Activated naive CD4-positive, alpha-beta T cell (primary cell): Measurements from ENCODE around the gene NRXN3.

Experiments
- DNase-seq, 4 experiments: peaks; one replicate each; lab custom pipeline; 2025; lab: John Stamatoyannopoulos, UW

Gene NRXN3

DNA sequence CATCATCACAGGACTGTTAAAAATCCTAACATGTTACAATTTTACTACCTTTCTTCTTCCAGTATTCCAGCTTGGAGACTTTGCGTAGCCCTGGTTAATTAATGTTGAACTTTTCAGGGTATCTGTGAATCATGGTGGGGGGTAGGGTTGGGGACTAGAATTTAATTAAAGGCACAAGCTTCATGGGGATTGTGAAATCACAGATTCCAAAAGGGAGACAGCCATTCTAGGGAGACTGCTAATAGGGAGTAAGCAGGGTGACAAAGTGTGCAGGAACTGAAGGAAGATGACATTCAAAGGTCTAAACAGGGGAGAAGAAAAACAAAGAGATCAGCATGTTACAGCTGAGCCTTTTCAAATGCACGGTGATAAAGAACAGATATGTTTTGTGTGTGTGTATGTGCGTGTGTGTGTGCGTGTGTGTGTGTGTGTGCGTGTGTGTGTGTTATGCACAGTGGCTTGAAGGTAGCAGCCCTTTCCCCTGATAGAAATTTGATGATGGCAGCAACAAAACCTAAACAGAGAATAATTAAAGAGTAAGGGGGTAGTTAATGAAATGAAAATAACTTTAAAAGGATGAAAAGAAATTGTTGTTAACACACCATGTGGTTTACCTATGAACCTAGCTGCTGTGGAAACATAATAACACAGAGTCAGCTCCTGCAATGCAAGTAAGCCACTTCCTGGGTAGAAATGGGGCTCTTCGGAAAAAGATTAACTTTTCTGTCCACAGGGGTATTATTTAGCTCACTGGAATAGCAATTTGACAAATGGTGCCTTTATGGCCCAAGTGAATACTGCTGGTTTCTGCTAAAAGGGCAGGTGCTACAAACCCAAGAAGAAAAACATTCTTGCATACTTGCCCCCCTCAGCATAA is 1459.5 kb downstream of the NRXN3 start:
- DNase-seq, result no peak

DNA sequence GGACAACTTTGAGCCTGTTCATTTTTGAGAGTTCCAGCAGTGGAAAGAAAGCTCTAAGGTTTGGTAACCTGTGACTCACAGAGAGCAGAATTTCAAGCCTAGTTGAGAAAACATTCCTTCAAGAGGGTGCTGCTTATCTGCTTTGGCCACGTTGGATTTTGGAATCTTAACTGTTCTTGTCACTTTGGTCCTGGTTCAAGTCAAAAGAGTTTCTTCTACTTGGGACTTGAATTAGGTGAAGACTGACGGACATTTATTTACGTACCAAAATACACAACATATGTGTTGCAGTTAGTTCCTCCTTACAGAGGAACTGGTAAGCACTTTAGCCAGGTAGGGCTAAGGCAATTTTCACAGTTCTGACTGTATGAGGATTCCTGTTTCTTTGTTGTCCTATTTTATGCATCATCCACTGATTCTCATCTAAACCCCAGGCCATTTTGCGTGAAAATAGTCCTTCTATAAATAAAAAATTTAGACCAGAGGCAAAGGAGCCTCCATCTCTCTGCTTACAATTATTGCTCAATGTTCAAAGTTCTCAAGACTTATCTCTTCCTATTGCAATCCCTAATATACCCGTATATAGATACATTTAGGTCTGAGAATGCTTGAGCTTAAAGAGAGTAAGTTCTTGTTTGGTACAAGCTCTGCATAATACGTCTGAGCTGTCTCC is 1460.3 kb downstream of the NRXN3 start:
- DNase-seq, result no peak

DNA sequence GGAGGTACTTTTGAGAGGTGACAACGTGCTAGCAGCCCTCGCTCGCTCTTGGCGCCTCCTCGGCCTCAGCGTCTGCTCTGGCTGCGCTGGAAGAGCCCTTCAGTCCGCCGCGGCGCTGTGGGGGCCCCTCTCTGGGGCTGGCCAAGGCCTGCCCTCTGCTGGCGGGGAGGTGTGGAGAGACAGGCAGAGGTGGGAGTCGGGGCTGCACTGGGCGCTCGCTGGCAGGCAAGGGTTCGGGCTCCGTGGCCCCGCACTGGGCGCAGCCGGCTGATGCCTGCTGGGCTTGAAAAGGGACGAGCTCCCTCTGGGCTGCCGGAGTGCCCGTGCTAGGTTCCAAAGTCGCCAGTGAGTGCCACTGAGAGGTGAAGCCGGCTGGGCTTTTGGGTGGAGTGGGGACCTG is 1461.1 kb downstream of the NRXN3 start:
- no peak for DNase-seq

DNA sequence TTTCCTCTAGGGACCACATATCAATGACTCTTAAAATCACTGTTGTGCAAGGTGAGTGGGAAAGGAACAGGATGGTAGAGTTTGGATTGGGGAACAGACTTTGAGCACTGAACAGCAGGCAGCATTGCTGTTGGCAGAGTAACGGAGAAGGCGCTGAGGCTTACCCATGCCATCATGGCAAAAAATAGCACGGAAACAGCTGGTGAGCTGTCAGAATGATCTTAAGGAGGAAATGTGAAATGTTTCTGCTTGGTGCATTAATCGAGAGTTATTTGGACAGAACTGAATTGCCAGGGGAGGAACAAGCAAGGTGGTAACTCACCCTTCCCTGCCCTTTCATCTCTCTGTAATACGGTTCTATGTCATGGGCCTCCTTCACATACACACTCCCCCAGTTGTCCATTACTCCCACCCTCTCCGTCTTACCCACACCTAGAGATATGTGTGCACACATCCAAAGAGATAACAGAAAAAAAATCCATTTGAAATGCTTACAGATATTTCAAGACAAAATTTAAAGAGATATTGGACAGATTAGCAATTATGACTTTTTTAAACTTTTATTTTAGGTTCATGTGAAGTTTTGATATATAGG is 1468.6 kb downstream of the NRXN3 start:
- DNase-seq, result no peak

DNA sequence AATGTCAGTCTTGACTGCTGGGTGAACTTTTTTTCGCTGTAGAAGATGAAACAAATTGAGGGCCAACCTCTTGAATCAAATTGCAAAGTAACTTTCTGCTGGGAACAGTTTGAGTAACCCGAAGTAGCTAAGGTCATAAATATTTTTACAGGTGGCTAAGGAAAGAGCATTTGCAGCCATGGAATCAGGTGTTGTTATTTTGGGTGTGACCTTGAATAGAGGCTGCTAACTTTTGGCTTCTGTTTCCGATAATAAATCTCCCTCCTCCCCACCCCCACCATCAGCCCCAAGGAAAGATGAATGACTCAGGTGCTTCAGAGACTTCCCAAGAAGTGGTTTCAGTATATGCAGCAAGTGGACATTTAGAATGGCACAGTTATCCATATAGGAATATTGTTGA is 1469.4 kb downstream of the NRXN3 start:
- no peak for DNase-seq

DNA sequence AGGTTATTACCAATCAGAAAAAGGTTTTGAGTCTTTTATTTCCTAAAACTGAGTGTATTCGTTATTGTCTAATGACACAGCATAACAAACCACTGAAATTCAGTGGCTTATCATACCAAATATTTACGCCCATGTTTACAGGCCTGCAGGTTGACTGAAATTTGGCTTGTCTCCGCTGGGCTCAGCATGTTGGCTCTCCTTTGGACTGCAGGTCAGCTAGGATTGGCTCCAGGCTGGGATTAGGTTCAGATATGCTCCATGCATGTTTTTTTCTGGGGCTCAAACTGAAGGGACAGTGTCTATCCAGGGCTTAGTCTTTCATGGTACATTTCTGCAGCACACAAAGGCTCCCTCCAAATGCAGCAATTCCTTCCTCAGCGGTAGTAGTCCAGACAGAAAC is 1471.2 kb downstream of the NRXN3 start:
- DNase-seq, result no peak

DNA sequence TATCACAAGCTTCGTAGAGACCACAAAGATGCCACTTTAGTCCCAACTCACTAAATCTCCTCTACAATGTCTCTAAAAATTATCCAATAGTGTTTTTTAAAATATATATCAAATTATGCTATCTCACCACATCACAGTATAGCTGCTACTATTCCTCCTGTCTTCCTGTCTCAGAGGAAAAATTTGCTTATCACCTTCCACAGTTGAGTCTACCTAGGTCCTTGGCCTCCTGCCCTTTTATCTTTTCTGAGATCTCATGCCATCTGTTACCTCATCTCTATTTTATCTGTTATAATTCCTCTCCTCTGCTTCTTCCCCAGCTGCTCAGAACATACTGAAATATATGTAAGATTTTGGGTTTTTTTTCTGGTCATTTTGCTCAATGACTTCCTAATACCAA is 1473.0 kb downstream of the NRXN3 start:
- no peak for DNase-seq

DNA sequence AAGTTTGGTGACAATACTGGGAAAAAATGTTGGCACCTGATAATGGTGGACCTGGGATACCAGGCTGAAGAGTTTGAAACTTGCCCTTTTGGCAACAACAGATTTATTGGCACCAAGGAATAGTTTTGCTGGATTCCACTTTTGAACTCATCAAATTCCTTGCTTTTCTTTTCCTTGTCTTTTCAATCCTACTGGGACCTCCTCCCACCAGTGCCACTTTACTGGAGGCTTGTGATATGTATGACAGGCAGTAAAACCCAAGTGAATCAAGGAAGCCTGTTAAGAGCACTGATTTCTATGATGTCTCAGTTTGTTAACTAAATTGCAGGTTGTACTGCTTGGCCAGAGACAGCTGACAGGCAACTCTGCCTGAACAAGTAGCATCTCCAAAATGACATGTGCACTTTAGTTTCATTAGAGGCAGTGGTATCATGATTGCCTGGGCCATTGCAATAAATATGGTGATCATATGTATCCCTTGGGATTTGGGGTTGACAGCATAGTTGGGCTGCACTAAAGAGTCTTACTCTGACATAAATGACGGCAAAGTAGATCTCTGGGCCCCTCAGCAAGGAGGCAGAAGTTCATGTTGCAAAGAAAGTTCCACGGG is 1475.7 kb downstream of the NRXN3 start:
- no peak for DNase-seq

DNA sequence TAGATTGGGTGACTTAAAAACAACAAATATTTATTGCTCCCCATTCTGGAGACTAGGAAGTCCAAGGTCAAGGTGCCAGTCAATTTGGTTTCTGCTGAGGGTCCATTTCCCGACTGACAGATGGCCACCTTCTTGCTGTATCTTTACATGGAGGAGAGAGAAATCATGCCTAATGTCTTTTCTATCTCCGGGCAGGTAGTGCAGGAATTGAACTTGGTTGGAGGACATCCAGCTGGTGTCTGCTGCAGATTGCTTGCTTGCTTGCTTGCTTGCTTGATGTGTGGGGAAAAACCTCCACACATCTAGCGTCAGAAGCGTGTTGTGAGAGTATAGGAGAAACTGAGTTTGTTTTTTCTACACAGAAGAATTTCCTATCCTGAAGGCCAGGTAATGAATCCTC is 1479.7 kb downstream of the NRXN3 start:
- DNase-seq, result no peak

DNA sequence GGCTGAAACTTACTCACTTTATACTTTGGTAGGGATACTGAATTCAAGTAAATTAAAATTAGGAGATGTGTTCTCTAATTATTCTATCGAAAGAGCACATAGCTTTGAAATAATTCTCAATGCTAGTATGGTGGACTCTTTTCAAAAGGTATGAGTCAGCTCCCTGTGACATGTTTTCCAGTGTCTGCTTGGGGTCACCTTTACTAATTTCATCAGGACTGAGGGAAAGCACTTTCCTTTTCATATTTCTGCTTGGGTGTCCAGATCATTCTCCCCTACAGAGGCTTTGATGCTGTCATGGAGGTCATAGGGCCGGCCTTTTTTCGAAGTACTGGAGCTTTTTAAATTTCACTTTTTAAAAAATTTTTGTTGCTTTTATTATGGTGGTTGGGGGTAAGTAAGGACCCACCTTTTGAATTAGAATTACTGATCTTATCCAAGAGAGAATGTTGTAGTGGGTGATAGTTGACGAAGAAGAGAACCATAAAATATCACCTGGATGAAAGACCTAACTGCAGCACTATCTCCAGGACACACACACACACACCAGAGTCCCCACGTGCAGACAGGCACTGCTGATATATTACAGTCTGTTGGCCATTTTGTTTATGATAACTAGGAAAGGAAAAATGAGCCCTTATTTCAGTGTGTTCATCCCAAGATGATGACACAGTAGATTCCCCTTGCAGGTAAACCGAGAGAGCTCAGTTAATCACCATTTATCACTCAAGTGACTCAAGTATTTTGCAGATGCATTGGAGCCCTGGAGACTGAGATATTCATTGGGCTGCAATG is 1482.5 kb downstream of the NRXN3 start:
- DNase-seq, result no peak

DNA sequence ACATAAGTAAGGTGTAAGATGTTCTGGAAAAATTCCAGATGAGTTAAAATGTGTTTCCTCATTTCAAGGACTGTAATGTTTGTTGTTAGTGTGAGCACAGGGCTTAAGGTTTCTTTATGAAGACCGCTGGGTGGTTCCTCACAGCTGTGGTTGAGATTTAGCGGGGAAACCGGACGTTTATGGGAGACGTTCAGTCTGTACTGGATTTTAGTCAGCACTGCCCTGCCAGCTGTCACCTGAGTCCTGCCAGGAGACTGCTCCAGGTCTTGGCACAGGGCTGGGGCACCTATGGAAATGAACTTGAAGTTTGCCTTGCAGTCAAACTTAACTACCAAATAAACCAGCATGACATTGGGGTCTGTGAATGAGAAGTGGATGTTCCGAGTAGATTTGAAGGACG is 1485.9 kb downstream of the NRXN3 start:
- no peak for DNase-seq

DNA sequence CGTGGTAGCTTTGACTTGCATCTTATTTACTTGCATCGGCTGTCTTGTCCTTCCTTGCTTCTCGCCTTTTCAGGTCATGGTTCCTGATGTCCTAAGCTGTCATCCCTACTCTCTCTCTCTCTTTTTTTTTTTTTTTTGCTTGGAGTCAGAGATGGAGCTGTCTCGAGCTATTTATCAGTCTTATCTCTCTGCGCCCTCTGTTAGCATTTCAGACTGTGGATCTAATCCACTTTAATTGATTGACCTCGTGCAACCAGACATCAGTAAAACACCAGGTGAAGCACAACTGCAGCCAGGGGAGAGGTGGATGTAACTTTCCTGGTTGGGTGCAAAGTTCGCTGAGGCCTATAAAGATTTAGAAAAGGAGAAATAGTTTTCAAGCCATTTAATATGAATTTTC is 1486.3 kb downstream of the NRXN3 start:
- DNase-seq, result no peak

DNA sequence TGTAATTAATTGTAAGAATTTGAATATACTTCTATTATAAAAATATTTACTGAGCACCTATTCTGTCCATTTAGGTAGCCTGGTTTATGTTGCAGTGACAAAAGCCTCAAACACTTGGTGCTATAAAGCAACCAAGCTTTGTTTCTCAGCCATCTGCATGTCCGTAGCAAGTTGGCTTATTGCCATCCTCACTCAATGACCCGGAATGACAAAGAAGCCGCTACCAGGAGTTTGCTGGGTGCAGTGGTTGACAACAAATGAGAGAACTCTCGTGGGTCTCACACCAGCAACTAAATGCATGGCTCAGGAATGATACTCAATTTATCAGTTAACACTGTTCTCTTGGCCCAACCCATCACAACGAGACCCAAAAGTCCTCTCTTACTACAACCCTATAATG is 1488.0 kb downstream of the NRXN3 start:
- no peak for DNase-seq

DNA sequence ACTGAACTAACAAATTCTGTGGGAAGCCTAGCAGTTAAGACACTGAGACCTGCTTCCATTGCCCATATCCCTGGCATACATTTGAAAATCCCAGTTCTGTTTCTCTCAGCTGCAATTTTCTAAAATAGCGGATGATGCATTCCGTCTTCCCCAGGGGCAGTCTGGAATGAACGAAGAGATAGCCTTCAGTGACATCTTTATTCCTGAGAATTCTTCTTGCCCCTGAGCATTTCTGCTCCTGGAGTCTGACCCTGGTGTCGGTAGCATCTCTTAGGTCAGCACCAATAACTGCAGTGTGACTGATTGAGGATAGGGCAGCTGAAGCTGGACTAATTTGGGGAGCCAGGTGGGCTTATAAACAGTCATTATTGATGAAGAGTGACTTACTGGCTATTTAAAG is 1488.6 kb downstream of the NRXN3 start:
- DNase-seq, result no peak

DNA sequence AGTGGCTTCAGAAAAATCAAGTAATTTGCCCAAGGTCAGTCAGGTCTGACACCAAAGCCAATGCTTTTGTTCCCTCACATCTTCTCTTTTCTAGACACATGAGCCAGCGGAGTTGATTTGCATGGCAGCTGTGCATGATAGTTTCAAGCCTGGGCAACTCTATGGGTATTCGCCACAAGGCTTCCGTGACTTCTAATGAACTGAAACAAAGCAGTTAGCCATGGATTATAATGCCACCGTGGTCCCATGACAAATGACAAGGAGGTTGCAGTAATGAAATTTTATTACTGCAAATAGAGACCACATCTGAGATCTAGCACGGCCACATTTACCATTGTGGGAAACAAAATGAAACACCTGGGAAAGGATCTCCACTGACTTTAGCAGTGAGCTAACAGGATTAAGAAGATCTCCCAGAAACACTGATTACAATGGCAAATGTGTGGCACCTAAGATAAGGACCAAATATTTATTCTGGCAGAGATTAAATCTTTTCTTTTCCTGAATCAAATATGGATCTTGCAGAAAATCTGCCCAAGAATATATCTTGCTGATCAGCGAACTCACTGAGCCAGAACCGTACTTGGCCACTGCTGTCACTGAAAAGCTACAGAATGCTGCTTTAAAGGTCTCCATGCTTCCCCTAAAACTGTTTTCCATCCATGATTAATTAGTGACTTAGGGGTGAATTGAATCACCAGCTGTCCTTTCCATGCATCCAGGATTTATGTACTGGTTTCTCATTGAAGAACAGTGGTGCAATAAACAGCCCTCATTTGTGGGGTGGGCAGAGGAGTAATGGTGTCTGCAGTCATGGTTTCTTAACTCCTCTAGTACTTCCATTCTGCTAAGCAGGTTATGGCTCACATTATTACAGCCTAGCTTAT is 1490.1 kb downstream of the NRXN3 start:
- no peak for DNase-seq

DNA sequence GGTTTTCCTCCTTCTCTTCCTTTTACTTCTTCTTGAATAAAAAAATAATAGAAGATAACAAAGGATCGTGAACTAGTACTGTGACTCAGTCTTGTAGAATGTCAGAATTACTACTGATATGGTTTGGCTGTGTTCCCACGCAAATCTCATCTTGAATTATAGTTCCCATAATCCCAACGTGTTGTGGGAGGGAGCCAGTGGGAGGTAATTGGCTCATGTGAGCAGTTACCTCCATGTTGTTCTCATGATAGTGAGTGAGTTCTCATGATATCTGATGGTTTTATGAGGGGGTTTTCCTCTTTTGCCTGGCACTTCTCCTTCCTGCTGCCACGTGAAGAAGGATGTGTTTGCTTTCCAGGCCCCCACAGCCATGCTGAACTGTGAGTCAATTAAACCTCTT is 1491.6 kb downstream of the NRXN3 start:
- no peak for DNase-seq

DNA sequence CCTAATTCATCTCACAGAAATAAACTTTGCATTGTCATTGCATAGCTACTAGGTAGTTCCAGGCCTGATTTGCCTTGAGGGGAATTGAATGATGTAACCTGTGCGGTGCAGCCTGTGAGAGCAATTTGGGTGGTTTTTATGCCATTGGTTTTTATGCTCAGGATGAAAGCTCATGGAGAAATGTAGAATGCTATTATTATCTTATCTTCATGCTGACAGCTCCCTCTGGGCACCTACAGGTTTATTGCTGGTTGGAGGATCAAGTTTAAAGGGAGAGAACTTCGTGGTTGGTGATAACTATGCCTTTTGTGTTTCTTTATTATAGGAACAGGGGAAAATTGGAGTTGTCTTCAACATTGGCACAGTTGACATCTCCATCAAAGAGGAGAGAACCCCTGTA is 1493.3 kb downstream of the NRXN3 start:
- DNase-seq, result no peak

DNA sequence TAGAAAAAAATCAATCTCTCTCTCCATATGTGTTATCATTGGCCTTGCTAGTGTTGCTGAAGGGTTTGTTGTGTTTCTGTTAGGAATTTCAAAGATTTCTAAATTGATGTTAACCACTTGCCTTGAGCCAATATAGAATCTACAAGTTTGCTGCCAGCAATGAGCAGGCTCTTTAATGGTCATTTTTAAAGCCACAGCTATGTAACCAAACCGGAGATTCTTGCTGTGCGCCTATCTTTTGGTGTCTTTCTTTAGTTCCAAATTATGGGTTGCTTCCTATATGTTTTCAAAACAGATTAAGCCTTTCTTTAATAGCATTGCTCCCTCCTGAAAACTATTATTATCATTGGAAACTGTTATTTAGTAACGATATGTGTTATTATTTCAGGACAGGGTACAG is 1495.4 kb downstream of the NRXN3 start:
- DNase-seq, result no peak

DNA sequence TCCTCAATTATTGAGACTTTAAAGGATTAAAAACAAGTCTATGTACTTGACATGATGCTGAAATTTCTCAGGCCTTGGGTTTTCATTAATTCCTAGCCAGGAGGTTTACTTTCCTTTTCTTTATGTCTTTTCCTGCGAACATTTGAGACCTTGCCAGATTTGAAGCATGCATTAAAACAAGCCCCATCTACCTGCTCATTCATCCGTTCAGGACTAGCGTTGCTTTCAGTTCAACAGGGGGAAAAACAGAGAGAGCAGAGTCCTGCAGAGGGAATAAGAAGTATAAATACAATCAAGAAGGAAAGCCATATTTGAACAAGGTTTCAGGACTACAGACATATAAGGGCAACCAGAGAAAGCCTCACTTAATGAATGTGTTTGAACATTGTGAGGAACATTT is 1498.8 kb downstream of the NRXN3 start:
- no peak for DNase-seq

DNA sequence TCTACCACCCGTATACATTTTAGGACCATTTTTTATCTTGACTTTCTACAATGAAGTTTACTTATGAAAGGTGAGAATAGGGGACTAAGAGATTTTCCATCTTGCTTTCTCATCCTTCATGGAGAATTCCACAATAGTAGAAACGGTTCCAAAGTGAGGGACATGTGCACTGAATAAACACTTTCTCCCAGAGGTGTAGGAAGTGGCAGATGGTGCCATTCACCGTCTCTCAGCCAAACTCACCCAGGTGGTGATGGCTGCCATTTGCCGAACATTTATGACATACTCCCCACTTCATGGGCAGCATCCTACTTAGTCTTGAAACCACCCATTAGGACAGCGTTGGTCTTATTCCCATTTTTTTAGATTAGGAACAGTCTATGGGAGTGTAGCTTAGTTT is 1500.6 kb downstream of the NRXN3 start:
- no peak for DNase-seq

DNA sequence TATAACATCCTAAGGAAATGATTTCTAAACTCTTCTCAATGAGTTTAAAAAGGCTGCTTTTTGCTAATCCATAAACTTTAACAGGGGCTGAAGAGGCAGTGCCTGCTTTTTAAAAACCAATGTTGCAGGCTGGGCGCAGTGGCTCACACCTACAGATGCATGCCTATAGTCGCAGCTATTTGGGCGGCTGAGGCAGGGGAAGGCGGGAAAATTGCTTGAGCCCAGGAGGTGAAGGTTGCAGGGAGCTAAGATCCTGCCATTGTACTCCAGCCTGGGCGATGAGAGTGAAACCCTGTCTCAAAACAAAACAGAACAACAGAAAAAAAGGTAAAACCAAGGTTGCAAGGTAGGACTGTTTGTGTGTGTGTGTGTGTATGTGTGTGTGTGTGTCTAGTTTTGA is 1509.9 kb downstream of the NRXN3 start:
- no peak for DNase-seq
